Colonic mucosa (tissue), 4 donors: Measurements from ENCODE around the gene C1orf116. TPM values are rescaled to one million over a fixed set of nuclear protein-coding genes. Genes with fewer than 3 reads are reported as not detected.
A peak's percentile ranks its signal among the peaks of the same experiment; 100 is the strongest.
"Not testable (repeated sequence)": the region's sequence is repeated elsewhere in the genome, so short reads cannot be mapped to it uniquely, and the experiment has no call there.

Source experiments
- DNase-seq: peaks from one replicate; pipeline ENCODE4 v3.0.0-alpha.2; 2020
- H3K27ac ChIP-seq: fragments of 200-600 bp; one replicate; pipeline ENCODE4 v1.8.0; 2021
- H3K27me3 ChIP-seq: fragments of 200-600 bp; one replicate; pipeline ENCODE4 v1.8.0; 2021
- H3K36me3 ChIP-seq: fragments of 200-600 bp; one replicate; pipeline ENCODE4 v1.8.0; 2021
- H3K4me1 ChIP-seq: fragments of 200-600 bp; one replicate; pipeline ENCODE4 v1.8.0; 2021; ENCODE audit warnings: mild to moderate bottlenecking
- H3K4me3 ChIP-seq: fragments of 200-600 bp; one replicate; pipeline ENCODE4 v1.8.0; 2021
- H3K9ac ChIP-seq, 2 donors: one replicate each; pipeline ENCODE4 v1.7.0; 2013; ENCODE audit warnings: control low read depth in 2 of 2, low read depth in 2 of 2, low read length in 2 of 2
- H3K9me3 ChIP-seq: fragments of 200-600 bp; one replicate; pipeline ENCODE4 v1.8.0; 2021
- CTCF ChIP-seq: fragments of 200-600 bp; IDR thresholded peaks from one replicate; pipeline ENCODE4 v1.8.0; 2022; ENCODE audit warnings: antibody characterized with exemption, mild to moderate bottlenecking
- intact Hi-C: fragments of 100-400 bp; cut with DNase I; formaldehyde crosslinking; loops from one replicate; pipeline ENCODE4 v1.14.1; 2022
- total RNA-seq, 2 donors: library from RNA; stranded (reverse); fragmentation: NEBNext Ultra II Directional in 1 of 2; extraction: Animal tissue kit (Norgen Biotek cat#: 25700) in 1 of 2; gene quantifications; one replicate each; pipeline ENCODE4 v1.2.1, GENCODE V29; 2021
- donor health status: healthy.
- donor health status: DM: no; HTN: no; CAD: no.
- donor health status: DM: no; HTN: no; CAD: no.

The C1orf116 gene
- total RNA-seq, 2 donors from 2014 or later, result 12.0 to 25.5 TPM

- Histone ChIP-seq H3K4me1 (peaks cover 21% of the 10 kb centered on the region), H3K9ac (peak overlapping the region in 1 of 2 donors; percentile 99), H3K36me3 (peaks cover 7% of the 10 kb centered on the region), H3K9me3 (no peaks in the 10 kb centered on the region), H3K27me3 (no peaks in the 10 kb centered on the region), H3K27ac (peak overlapping the region; percentile 91), H3K4me3 (peak overlapping the region; percentile 94)
- no peak for DNase-seq
- intact Hi-C loops, result no loop called here
- TF ChIP-seq CTCF, result no peak
Observed at GRCh38 chr1:207049514-207049913, 17.0 kb upstream of the C1orf116 start.

GRCh38 chr1:207049054-207049453 is 16.5 kb upstream of the C1orf116 start:
- Histone ChIP-seq H3K4me1 (peaks cover 21% of the 10 kb centered on the region), H3K36me3 (peaks cover 7% of the 10 kb centered on the region), H3K9ac (no peak overlapping the region), H3K27ac (no peak overlapping the region), H3K27me3 (no peaks in the 10 kb centered on the region), H3K4me3 (no peak overlapping the region), H3K9me3 (no peaks in the 10 kb centered on the region)
- intact Hi-C loops, result no loop called here
- TF ChIP-seq CTCF, result no peak
- DNase-seq, result no peak

DNA sequence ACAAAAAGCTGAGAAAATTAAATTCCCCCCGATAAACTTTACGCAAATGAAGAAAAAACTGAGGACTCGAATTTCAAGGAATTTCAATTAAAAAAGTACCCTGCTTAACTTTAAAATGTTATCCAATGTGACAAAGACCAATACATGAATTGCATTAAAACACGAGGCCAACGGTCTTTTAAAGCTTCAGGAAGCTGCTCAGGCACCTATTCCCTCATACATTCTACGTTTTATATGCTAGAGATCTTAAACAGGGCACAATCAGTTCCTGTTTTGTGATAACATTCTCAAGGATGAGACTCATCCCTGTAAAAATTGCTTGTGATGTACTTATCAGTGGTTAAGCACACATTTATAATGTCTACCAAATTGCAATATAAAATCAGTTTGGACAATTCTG is 15.5 kb upstream of the C1orf116 start:
- H3K4me3 ChIP-seq, result no peak overlapping the region
- no peak overlapping the region for H3K27ac ChIP-seq
- peaks cover 7% of the 10 kb centered on the region for H3K36me3 ChIP-seq
- no peaks in the 10 kb centered on the region for H3K27me3 ChIP-seq
- no peak overlapping the region for H3K9ac ChIP-seq
- H3K9me3 ChIP-seq, result no peaks in the 10 kb centered on the region
- no peak for DNase-seq
- TF ChIP-seq CTCF, result no peak
- intact Hi-C loops, result no loop called here
- peaks cover 21% of the 10 kb centered on the region for H3K4me1 ChIP-seq

DNA sequence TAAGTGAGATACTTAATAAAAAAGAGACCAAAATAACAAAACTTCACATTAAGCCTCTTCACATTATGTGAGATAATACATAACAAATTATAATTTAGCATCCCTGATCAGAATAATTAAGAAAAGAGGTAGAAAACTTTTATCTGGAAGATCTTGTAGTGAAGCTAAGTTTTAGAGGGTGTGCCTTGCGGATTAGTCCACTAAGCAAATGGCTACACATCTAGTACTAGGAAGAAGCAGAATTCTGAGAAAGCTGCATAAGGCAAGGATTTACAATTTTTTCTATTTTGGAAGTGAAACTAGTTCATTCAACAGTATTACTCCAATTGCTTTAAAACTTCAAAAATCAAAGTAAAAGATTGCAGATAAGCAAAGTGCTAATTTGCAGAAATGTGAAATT is 14.9 kb upstream of the C1orf116 start:
- intact Hi-C loops, result no loop called here
- Histone ChIP-seq H3K9ac (no peak overlapping the region), H3K9me3 (no peaks in the 10 kb centered on the region), H3K4me1 (peaks cover 21% of the 10 kb centered on the region), H3K27ac (no peak overlapping the region), H3K4me3 (no peak overlapping the region), H3K36me3 (peaks cover 7% of the 10 kb centered on the region), H3K27me3 (no peaks in the 10 kb centered on the region)
- TF ChIP-seq CTCF, result no peak
- no peak for DNase-seq

GRCh38 chr1:207045453-207045852 is 12.9 kb upstream of the C1orf116 start:
- no peak for TF ChIP-seq CTCF
- Histone ChIP-seq H3K9me3 (no peaks in the 10 kb centered on the region), H3K36me3 (peaks cover 7% of the 10 kb centered on the region), H3K4me1 (peaks cover 15% of the 10 kb centered on the region), H3K27ac (no peak overlapping the region), H3K4me3 (no peak overlapping the region), H3K9ac (no peak overlapping the region), H3K27me3 (no peaks in the 10 kb centered on the region)
- no peak for DNase-seq
- intact Hi-C loops, result no loop called here

- H3K36me3 ChIP-seq, H3K4me1 ChIP-seq, H3K9ac ChIP-seq, H3K27me3 ChIP-seq, H3K27ac ChIP-seq, intact Hi-C loops, H3K4me3 ChIP-seq, DNase-seq, H3K9me3 ChIP-seq: not testable (repeated sequence)
Observed at GRCh38 chr1:207041397-207041796, 8.8 kb upstream of the C1orf116 start.
